WTC11 (cell line): ENCODE results near the gene SH3PXD2A. TPM values are rescaled to one million over a fixed set of nuclear protein-coding genes. Genes with fewer than 3 reads are reported as not detected.

ENCODE experiments used
- ATAC-seq: fragments of 200-7000 bp; cut with Tn5 transposase; 2 replicates; pipeline ENCODE4 v1.10.0; 2021; ENCODE audit warnings: mild to moderate bottlenecking, moderate library complexity
- CTCF ChIA-PET: fragments of 300-600 bp; sonication (Branson Sonifier 250); formaldehyde crosslinking; loops from one replicate; lab custom pipeline; 2021; ENCODE audit warnings: antibody characterized with exemption; lab: Charles Lee
- POLR2A ChIA-PET: fragments of 350-600 bp; sonication (Branson Sonifier 250); formaldehyde crosslinking; loops from one replicate; lab custom pipeline; 2021; ENCODE audit warnings: antibody characterized with exemption; lab: Charles Lee
- DNase-seq: peaks from one replicate; pipeline ENCODE4 v3.0.0; 2021; ENCODE audit warnings: low spot score
- H3K27ac Mint-ChIP-seq: 2 replicates; pipeline ENCODE4 v1.8.0; 2021; ENCODE audit warnings: mixed read lengths
- H3K27me3 Mint-ChIP-seq: 2 replicates; pipeline ENCODE4 v1.8.0; 2021; ENCODE audit warnings: low read depth, mild to moderate bottlenecking, moderate library complexity, mixed read lengths
- H3K36me3 Mint-ChIP-seq: 2 replicates; pipeline ENCODE4 v1.8.0; 2021; ENCODE audit warnings: mixed read lengths
- H3K4me1 Mint-ChIP-seq: 2 replicates; pipeline ENCODE4 v1.8.0; 2022; ENCODE audit warnings: mixed read lengths
- H3K4me3 Mint-ChIP-seq: 2 replicates; pipeline ENCODE4 v1.8.0; 2021; ENCODE audit warnings: mild to moderate bottlenecking, moderate library complexity, mixed read lengths
- H3K9me3 Mint-ChIP-seq: 2 replicates; pipeline ENCODE4 v1.8.0; 2021; ENCODE audit warnings: mixed read lengths
- CREB1 ChIP-seq: sonication (generic); formaldehyde crosslinking; IDR thresholded peaks from 2 replicates; pipeline ENCODE4 v1.8.0; 2023; ENCODE audit warnings: mild to moderate bottlenecking, missing genetic modification reagents
- CREM ChIP-seq: sonication (generic); formaldehyde crosslinking; IDR thresholded peaks from 2 replicates; pipeline ENCODE4 v1.8.1; 2022; ENCODE audit warnings: mild to moderate bottlenecking, missing genetic modification reagents, moderate library complexity
- CTCF ChIP-seq: fragments of 200-600 bp; IDR thresholded peaks from 2 replicates; pipeline ENCODE4 v1.8.0; 2022; ENCODE audit warnings: antibody characterized with exemption
- ETV6 ChIP-seq: sonication (generic); formaldehyde crosslinking; IDR thresholded peaks from 2 replicates; pipeline ENCODE4 v1.8.1; 2022; ENCODE audit warnings: mild to moderate bottlenecking, missing genetic modification reagents
- JAZF1 ChIP-seq: fragments of 250-450 bp; sonication (Bioruptor Pico); IDR thresholded peaks from 2 replicates; pipeline ENCODE4 v1.9.0; 2021; ENCODE audit warnings: moderate library complexity, mild to moderate bottlenecking, inconsistent platforms
- OVOL2 ChIP-seq: fragments of 250-450 bp; sonication (Bioruptor Pico); IDR thresholded peaks from 2 replicates; pipeline ENCODE4 v1.9.0; 2021; ENCODE audit warnings: mild to moderate bottlenecking, borderline replicate concordance
- PRRX2 ChIP-seq: fragments of 250-450 bp; sonication (Bioruptor Pico); IDR thresholded peaks from 2 replicates; pipeline ENCODE4 v1.8.0; 2021; ENCODE audit warnings: mild to moderate bottlenecking
- SP1 ChIP-seq: sonication (generic); formaldehyde crosslinking; conservative IDR thresholded peaks from 2 replicates; pipeline ENCODE4 v1.8.1; 2022; ENCODE audit warnings: missing genetic modification reagents
- TCF7 ChIP-seq: sonication (generic); formaldehyde crosslinking; IDR thresholded peaks from 2 replicates; pipeline ENCODE4 v1.8.0; 2022; ENCODE audit warnings: mild to moderate bottlenecking, low read depth, missing genetic modification reagents, moderate library complexity
- TEAD1 ChIP-seq: sonication (generic); formaldehyde crosslinking; IDR thresholded peaks from 2 replicates; pipeline ENCODE4 v1.8.0; 2022; ENCODE audit warnings: mild to moderate bottlenecking, missing genetic modification reagents
- USF2 ChIP-seq: sonication (generic); formaldehyde crosslinking; IDR thresholded peaks from 2 replicates; pipeline ENCODE4 v1.8.1; 2023; ENCODE audit warnings: mild to moderate bottlenecking, missing genetic modification reagents, moderate library complexity
- ZNF232 ChIP-seq: sonication (generic); formaldehyde crosslinking; IDR thresholded peaks from 2 replicates; pipeline ENCODE4 v1.8.0; 2022; ENCODE audit warnings: mild to moderate bottlenecking, missing genetic modification reagents
- ZNF263 ChIP-seq: sonication (generic); formaldehyde crosslinking; IDR thresholded peaks from 2 replicates; pipeline ENCODE4 v1.8.1; 2022; ENCODE audit warnings: low read depth, mild to moderate bottlenecking, moderate library complexity, missing genetic modification reagents
- ZNF416 ChIP-seq: fragments of 250-450 bp; sonication (Bioruptor Pico); IDR thresholded peaks from 2 replicates; pipeline ENCODE4 v1.9.0; 2021; ENCODE audit warnings: mild to moderate bottlenecking, inconsistent platforms
- total RNA-seq: library from RNA; stranded (reverse); gene quantifications from 3 replicates; pipeline ENCODE4 v1.2.3, GENCODE V29; 2021
- TF ChIP-seq, protein P1 (sequence below): fragments of 250-450 bp; sonication (Bioruptor Pico); IDR thresholded peaks from 2 replicates; pipeline ENCODE4 v1.8.0; 2021; ENCODE audit warnings: mild to moderate bottlenecking
- TF ChIP-seq, protein P2 (sequence below): sonication (generic); formaldehyde crosslinking; conservative IDR thresholded peaks from 2 replicates; pipeline ENCODE4 v1.8.1; 2022; ENCODE audit warnings: mild to moderate bottlenecking, missing genetic modification reagents
- TF ChIP-seq, protein P3 (sequence below): sonication (generic); formaldehyde crosslinking; IDR thresholded peaks from 2 replicates; pipeline ENCODE4 v1.8.1; 2022; ENCODE audit warnings: low read depth, mild to moderate bottlenecking, moderate library complexity, missing genetic modification reagents, borderline replicate concordance
- TF ChIP-seq, protein P4 (sequence below): fragments of 250-450 bp; sonication (Bioruptor Pico); IDR thresholded peaks from 2 replicates; pipeline ENCODE4 v1.9.0; 2021; ENCODE audit warnings: moderate library complexity, mild to moderate bottlenecking, inconsistent platforms, borderline replicate concordance
- TF ChIP-seq, protein P5 (sequence below): sonication (generic); formaldehyde crosslinking; IDR thresholded peaks from 2 replicates; pipeline ENCODE4 v1.8.0; 2023; ENCODE audit warnings: mild to moderate bottlenecking, missing genetic modification reagents
- TF ChIP-seq, protein P6 (sequence below): sonication (generic); formaldehyde crosslinking; IDR thresholded peaks from 2 replicates; pipeline ENCODE4 v1.8.1; 2023; ENCODE audit warnings: mild to moderate bottlenecking, moderate library complexity, missing genetic modification reagents

Gene SH3PXD2A
- total RNA-seq, 1 experiment from 2014 or later, result 15.7 TPM

DNA sequence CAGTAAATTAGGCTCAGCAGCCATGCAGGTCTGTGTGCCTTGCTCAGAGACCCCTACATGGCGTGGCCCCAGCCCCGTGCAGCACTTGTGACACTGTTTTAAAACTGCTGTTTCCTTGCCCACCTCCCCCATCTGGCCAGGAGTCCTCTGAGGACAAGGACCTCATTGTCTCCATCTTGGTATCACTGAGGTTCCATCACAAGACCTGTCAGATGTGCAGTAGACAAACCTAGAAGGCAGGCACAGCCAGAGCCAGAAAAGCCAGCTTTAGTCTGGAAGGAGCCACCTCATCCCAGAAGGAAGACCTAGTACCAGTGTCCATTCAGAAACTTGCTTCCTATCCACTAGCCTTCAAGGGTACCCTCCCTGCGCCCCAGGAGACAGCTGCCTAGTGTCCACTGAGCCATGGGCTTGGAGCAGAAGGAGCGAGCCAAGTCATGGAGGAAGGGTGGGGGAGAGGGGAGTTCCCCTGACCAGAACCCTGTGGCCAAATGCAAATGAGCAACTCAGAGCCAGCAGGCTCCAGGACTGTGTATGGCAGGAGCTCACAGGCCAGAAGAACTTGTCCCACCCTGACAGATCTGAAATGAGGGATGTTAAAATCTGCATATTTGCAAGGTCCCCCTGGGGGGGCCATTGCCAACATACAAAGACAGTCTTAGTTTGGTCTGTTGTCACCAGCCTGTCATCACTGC, 176.1 kb downstream of the SH3PXD2A start (continued):
- TF ChIP-seq, protein P1, sequence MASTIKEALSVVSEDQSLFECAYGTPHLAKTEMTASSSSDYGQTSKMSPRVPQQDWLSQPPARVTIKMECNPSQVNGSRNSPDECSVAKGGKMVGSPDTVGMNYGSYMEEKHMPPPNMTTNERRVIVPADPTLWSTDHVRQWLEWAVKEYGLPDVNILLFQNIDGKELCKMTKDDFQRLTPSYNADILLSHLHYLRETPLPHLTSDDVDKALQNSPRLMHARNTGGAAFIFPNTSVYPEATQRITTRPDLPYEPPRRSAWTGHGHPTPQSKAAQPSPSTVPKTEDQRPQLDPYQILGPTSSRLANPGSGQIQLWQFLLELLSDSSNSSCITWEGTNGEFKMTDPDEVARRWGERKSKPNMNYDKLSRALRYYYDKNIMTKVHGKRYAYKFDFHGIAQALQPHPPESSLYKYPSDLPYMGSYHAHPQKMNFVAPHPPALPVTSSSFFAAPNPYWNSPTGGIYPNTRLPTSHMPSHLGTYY (CRISPR knock-in tag), result no peak
- no peak for TF ChIP-seq CREB1 (CRISPR knock-in tag)
- TF ChIP-seq ETV6, result no peak
- TF ChIP-seq JAZF1 (CRISPR knock-in tag), result no peak
- no peak for TF ChIP-seq CREM (CRISPR knock-in tag)
- TF ChIP-seq ZNF263 (CRISPR knock-in tag), result no peak
- TF ChIP-seq CTCF, result no peak

DNA sequence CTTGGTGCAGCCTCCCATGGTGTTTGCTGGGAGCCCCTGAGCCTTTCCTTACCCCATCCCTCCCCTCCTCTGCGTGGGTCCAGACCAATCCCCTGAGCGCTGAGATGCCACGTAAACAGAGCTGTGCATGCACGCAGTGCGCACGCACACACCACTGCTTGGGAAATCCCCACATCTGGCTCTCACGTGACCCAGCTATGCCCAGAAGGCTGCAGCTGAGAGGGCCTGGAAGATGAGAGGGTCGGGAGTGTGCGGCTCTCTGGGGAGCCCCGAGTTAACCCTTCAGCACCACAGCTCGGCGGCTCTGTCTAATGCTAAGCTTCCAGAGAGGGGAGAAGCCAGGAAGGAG, 177.2 kb downstream of the SH3PXD2A start:
- no peak for DNase-seq
- ChIA-PET CTCF (interaction anchor here (0.5 to 1.2 kb wide), 6 partner anchors 11 to 79 kb away, joined by 3 to 7 read pairs (median 3); no protein-coding TSS in a partner anchor), POLR2A (no interaction called here)
- H3K4me1 Mint-ChIP-seq, result peaks cover 15% of the 10 kb centered on the region
- no peak overlapping the region for H3K4me3 Mint-ChIP-seq
- TF ChIP-seq USF2 (CRISPR knock-in tag), result peak; percentile 25; the same call in 1 of the 2 replicates
- TF ChIP-seq TCF7 (CRISPR knock-in tag), result no peak
- TF ChIP-seq, all 79 proteins: peak for 1
- Mint-ChIP-seq H3K36me3 (no peaks in the 10 kb centered on the region), H3K9me3 (no peaks in the 10 kb centered on the region), H3K27me3 (no peaks in the 10 kb centered on the region), H3K27ac (no peak overlapping the region)
- ATAC-seq, result no peak; the same call in 1 of the 2 replicates

DNA sequence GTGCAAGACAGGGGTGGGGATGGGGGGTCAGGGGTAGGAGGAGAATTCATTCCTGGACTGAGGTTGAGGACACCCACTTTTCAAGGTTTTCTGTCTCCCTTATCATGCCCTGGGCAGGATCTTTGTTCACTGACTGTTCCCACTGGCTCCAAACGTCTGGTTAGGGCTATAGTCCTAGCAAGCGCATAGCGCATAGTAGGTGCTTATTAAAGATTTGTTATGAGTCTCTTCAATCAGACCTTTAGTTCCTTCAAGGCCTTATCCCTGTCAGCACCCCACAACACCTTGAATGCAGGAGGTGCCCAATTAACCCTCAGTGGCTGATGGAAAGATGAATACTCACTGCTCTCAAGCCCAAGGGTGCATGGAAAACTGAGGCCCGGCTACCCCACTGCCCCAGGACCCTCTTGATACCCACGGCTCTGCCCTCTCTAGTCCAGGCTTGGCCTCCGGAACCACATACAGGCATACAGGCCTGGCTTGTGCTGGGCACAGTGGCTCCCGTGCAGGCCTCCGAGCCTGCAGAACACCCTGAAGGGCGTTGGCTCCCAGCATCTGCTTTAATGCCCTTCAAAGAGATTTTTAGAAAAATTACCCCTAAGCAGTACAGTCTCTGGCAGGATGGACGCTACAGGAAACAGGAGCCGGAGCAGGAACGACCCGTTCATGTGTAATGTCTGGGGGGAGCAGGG, 177.7 kb downstream of the SH3PXD2A start:
- Mint-ChIP-seq H3K36me3 (no peaks in the 10 kb centered on the region), H3K4me3 (no peak overlapping the region), H3K4me1 (peaks cover 15% of the 10 kb centered on the region), H3K9me3 (no peaks in the 10 kb centered on the region), H3K27ac (no peak overlapping the region), H3K27me3 (no peaks in the 10 kb centered on the region)
- ChIA-PET POLR2A (no interaction called here), CTCF (interaction anchor here (0.8 to 0.9 kb wide), 2 partner anchors 71 to 75 kb away, joined by 3 read pairs; no protein-coding TSS in a partner anchor)
- DNase-seq, result no peak
- ATAC-seq, result no peak
- TF ChIP-seq, protein P2, sequence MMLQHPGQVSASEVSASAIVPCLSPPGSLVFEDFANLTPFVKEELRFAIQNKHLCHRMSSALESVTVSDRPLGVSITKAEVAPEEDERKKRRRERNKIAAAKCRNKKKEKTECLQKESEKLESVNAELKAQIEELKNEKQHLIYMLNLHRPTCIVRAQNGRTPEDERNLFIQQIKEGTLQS (CRISPR knock-in tag), result no peak
- TF ChIP-seq, protein P3, sequence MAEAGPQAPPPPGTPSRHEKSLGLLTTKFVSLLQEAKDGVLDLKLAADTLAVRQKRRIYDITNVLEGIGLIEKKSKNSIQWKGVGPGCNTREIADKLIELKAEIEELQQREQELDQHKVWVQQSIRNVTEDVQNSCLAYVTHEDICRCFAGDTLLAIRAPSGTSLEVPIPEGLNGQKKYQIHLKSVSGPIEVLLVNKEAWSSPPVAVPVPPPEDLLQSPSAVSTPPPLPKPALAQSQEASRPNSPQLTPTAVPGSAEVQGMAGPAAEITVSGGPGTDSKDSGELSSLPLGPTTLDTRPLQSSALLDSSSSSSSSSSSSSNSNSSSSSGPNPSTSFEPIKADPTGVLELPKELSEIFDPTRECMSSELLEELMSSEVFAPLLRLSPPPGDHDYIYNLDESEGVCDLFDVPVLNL (CRISPR knock-in tag), result no peak
- TF ChIP-seq USF2 (CRISPR knock-in tag) (no peak), PRRX2 (CRISPR knock-in tag) (no peak), OVOL2 (CRISPR knock-in tag) (no peak), ZNF232 (CRISPR knock-in tag) (no peak), SP1 (no peak), TEAD1 (CRISPR knock-in tag) (no peak), ZNF416 (CRISPR knock-in tag) (no peak)
- TF ChIP-seq, protein P4, sequence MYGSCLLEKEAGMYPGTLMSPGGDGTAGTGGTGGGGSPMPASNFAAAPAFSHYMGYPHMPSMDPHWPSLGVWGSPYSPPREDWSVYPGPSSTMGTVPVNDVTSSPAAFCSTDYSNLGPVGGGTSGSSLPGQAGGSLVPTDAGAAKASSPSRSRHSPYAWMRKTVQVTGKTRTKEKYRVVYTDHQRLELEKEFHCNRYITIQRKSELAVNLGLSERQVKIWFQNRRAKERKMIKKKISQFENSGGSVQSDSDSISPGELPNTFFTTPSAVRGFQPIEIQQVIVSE (CRISPR knock-in tag), result no peak
- TF ChIP-seq, protein P5, sequence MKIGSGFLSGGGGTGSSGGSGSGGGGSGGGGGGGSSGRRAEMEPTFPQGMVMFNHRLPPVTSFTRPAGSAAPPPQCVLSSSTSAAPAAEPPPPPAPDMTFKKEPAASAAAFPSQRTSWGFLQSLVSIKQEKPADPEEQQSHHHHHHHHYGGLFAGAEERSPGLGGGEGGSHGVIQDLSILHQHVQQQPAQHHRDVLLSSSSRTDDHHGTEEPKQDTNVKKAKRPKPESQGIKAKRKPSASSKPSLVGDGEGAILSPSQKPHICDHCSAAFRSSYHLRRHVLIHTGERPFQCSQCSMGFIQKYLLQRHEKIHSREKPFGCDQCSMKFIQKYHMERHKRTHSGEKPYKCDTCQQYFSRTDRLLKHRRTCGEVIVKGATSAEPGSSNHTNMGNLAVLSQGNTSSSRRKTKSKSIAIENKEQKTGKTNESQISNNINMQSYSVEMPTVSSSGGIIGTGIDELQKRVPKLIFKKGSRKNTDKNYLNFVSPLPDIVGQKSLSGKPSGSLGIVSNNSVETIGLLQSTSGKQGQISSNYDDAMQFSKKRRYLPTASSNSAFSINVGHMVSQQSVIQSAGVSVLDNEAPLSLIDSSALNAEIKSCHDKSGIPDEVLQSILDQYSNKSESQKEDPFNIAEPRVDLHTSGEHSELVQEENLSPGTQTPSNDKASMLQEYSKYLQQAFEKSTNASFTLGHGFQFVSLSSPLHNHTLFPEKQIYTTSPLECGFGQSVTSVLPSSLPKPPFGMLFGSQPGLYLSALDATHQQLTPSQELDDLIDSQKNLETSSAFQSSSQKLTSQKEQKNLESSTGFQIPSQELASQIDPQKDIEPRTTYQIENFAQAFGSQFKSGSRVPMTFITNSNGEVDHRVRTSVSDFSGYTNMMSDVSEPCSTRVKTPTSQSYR, result no peak
- TF ChIP-seq, protein P6, sequence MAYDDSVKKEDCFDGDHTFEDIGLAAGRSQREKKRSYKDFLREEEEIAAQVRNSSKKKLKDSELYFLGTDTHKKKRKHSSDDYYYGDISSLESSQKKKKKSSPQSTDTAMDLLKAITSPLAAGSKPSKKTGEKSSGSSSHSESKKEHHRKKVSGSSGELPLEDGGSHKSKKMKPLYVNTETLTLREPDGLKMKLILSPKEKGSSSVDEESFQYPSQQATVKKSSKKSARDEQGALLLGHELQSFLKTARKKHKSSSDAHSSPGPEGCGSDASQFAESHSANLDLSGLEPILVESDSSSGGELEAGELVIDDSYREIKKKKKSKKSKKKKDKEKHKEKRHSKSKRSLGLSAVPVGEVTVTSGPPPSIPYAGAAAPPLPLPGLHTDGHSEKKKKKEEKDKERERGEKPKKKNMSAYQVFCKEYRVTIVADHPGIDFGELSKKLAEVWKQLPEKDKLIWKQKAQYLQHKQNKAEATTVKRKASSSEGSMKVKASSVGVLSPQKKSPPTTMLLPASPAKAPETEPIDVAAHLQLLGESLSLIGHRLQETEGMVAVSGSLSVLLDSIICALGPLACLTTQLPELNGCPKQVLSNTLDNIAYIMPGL (CRISPR knock-in tag), result no peak
